ENCODE results near the gene AKAP8.
A peak's percentile ranks its signal among the peaks of the same experiment; 100 is the strongest.
"Not testable (repeated sequence)": the region's sequence is repeated elsewhere in the genome, so short reads cannot be mapped to it uniquely, and the experiment has no call there.

The AKAP8 gene

DNA sequence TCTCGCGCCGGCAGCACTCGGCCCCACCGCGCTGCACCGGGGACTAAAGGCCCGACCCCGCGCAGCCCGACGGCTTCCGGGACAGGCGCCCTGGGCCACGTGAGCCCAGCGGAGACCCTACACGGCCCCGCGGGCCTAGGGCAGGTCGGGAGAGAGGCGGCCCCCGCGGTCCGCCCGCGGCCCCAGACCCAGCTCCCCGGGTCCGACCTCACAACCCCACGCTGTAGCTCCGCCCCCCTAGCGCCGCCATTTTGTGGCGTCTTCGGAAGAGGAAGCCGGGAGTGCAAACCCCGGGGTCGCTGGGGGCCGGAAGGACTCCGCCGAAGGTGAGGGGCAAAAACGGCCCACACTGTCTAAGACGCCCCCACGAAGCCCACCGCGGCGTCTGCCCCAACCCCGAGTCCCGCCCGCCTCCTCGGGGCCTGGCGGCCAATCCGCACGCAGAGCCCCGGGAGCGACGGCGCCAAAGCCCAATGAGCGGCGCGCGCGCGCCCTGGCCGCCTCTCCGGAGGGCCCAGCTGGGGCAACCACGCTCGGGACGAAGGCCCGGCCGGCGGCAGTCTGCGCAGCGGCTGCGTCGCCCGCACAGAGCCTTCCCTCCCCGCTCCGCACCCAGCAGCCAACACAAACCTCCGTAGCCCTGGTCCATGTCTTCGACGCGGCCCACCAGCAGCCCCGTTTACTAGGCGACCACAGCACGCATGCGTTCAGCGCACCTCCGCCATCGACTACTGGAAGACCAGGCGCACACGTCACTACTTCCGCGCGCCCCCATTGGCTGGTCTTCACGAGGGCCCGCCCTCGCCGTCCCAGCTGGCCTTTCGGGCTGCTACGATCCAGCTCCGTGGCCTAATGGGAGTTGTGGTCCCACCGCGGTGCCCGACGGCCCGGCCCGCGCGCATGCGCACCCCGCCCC is at the start of gene AKAP8:
Gene AKAP8, minus strand, starts transcription at position 705 of the 916 bp plus-strand sequence. Its CDS starts 56 bp downstream, at position 649.
- peak; percentile 98 for DNase-seq (ENCODE audit: low spot score)

DNA sequence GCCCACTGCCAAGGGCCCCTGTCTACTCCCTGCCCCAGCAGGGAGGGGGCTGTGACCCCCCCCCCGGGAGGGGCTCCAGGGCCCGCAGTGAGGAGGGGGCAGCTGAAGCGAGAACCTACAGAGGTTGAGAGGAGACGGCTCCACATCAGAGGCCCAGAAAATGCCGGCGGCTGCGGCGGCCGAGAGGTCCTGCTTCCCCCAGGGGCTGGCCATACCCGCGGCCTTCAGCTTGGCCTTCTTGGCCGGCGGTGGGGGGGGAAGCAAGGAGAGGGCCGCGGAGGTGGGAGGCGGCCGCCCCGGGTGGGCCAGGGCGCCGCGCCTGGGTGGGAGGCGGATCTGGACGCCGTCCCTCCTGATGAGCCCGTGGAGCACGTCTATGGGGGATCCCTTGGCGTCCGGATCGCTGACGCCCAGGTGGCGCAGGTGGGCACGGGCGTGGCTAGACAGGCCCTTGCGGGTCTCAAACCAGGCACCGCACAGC is 48.4 kb upstream of the AKAP8 start:
- no peak for DNase-seq (ENCODE audit: low spot score)

DNA sequence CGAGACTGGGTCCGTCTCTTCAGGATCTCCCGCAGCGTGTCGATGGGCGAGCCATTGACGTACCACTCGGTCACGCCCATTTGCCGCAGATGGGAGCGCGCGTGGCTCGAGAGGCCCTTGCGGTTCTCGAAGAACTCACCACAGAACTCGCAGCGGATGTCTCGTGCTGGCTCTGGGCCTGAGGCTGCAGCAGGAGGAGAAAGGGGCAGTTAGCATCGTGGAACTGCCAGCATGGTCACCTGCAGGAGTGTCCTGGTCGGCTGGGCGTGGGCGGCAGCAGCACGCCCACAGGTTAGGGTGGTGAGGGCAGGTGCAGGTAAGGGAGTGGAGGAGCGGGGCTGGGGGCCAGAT is 47.7 kb upstream of the AKAP8 start:
- no peak for DNase-seq (ENCODE audit: low spot score)

DNA sequence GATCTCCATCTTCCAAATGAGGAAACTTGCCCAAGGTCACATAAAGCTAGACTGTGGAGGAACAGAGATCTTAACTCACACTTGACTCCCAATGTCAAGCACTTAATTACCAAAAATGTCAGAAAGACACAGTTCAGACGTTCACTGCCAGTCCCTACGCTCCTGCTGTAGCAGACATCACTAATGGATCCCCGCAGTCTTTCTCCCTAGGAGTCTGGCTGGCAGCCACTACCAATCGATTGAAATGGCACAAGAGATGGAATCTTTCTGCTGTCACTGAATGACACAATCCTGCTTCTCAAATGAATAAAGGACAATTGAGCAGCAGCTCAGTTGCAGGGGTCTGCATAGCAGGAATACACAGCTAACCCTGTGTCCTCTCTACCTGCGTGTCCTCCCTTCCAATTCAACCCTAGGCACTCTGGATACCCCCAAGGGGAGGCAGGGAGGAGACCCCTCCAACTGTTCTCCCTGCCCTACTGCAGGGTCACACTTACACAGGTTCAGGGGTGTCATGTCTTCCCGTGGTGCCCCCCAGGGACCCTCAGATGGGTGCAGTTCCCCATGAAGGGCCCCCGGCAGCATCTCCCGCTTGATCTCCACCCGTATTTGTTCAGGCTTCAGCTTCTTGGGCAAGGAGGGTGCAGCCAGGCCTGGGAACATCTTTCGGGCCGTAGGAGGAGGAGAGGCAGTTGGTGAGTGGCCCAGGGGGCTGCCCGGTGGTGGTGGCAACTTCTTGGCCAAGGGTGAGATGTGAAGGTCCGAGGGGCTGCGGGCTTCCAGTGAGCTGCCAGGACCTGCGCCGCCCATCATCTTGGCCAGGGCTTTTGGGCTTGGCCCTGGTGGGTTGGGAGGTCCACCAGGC is 47.1 kb upstream of the AKAP8 start:
- DNase-seq (ENCODE audit: low spot score) = no peak

DNA sequence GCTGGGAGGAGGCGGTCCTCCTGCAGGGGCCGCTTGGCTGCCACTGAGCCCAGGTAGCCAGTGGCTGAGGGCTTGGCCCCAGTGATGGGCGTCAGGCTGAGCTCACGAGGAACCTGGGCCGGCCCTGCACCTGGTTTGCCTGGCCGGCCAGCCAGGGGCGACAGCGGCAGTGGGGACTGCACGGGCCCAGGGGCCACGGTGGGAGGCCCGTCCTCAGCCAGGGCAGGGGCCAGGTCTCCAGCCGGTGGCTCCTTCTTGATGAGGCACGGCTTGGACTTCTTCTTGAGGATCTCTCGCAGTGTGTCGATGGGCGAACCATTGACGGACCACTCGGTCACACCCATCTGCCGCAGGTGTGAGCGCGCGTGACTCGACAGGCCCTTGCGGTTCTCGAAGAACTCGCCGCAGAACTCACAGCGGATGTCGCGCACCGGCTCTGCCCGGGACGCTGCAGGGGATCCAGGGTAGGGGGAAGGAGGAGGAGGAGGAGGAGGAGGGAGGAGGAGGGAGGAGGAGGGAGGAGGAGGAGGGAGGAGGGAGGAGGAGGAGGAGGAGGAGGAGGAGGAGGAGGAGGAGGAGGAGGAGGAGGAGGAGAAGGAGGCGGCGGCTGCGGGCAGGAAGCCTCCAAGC is 45.8 kb upstream of the AKAP8 start:
- no peak for DNase-seq (ENCODE audit: low spot score)

DNA sequence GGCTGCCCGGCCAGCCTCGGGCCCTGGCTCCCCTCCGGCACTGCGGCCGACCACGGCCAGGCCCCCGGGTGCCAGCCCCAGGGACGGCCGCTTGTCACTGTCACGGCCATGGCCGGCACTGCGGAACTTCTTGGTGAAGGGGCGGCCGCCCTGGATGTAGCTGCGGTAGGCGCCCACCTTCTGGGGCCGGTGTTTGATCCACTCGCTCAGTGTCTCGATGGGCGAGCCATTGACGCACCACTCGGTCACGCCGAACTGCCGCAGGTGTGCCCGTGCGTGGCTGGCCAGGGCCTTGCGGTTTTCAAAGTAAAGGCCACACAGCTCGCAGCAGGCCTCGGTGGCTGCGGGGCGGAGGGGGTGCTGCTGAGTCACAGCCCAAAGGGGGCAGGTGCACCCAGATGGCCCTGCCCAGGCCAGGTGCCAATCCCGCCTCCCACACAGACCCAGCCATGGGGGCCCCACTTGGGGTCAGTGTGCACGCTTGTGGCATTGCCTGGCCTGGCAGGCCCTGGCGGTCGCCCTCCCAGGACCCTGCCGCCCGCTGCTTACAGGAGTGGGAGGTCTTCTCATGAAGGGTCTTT is 45.2 kb upstream of the AKAP8 start:
- no peak for DNase-seq (ENCODE audit: low spot score)

DNA sequence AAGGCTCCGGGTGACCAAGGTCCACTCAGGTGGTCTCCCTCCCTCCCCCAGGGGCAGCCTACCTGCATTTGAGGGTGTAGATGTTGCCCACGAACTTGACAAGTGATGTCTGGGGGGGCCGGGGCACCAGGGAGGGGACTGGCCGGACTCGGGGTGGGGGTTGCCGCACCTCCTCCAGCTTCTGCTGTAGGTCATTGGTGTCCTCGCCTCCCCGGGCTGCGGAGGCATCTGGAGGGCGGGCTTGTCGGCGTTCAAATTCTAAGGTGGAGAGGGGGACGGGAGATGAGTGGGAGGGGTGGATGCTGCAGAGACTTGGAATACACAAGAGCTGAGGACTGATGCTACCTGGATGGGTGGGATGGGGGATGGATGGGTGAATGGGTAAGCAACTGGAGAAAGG is 44.5 kb upstream of the AKAP8 start:
- DNase-seq (ENCODE audit: low spot score) = no peak

DNA sequence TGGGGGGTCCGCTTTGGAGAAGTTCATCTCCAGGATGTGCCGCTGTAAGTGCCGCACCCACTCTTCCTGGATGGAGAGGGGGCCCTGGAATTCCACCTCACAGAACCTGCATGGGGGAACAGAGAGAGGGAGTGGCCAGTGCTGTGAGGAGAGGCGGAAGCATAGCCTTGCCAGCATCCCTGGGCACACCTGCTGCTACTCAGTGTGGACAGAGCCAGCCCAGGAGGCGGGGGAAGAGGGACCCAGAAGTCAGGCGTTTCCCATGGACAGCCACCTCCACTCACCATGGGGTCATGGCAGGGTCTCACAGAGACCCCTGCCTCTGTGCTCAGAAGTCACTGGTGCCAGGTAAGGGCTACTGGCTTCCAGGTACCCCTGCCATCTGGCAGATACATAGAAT is 43.5 kb upstream of the AKAP8 start:
- no peak for DNase-seq (ENCODE audit: low spot score)

DNA sequence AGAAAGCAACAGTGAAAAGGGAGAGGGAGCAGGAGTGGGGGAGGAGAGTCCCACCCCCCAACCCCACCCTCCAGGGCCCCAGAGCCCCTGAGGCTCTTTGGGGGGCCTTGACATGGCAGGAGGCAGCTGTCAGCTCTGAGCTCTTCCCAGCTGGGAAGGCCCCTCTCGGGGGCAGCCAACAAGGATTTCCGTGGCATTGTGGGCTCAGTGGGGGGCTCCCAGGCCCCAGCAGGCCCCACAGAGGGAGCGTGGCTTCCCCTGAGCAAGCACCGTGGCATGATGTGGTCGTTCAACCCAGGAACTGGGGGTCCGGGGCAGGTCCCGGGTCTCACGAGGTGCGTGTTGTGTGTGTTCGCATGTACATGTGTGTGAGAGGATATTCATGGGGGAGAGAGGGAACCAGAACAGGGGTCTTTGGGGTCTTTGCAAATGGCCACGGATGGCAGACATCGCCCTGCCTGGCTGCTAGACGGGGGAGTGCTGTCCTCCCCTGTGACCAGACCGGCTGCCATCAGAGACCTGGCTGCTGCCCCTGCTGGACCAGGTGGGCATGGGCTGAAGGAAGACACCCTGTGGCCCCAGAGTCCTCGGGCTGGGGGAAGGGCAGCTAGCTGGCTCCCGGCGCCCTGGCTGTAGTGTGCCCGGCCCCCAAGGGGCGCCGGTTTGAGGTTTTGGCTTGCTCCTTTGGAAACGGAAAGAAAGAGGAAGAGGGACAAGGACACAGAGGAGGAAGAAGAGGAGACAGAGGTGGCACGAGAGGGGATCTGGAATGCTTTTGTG is 42.9 kb upstream of the AKAP8 start:
- no peak for DNase-seq (ENCODE audit: low spot score)

DNA sequence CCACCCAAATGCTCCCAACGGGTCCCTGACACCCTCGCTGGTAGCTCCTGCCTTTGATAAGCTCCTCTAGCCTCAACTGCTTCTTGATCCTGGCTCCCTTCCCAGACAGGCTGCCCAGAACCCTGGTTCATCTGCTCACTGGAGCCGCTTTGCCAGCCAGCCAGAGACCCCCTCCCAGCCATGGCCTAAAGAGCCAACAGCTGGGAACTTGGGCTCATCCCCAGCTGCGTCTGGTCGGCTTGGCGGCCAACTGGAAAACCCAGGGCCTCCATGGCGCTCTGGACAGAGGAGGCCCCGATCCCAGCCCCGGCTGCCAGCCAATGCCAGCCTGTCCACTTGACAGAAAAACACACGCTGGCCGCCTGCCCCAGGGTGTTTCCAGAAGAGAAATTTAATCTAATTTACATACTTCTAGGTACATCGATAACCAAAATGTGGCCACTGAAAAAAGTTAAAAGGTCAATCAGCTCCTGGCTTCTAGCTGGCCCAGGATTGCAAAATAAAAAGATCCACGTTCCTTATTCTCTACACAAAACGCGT is 42.2 kb upstream of the AKAP8 start:
- DNase-seq (ENCODE audit: low spot score) = no peak

DNA sequence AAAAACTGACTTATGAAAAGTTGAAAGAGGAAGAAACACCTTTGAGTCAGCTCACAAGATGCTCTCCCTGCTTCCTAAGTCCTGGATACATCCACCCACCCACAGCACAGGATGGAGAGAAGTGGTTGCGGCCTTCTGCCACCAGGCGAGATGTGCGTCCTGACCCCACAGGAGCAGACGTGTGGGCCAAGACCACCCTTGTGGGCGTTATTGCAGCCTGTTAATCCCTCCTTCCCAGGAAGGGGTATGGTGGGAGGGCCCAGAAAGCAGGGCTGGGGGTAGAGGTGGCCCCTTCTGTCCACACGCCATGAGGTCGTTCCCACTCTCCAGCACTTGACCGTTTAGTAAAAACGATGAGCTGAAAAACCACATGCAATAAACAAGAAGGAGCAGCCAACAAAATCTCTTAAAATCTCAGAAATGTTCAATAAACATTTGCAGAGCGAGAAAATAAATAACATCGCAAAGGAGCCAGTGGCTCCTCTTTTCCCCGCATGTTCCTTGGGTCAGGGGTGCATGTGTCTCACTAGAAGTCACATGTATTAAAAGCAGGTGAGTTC is 41.6 kb upstream of the AKAP8 start:
- no peak for DNase-seq (ENCODE audit: low spot score)

DNA sequence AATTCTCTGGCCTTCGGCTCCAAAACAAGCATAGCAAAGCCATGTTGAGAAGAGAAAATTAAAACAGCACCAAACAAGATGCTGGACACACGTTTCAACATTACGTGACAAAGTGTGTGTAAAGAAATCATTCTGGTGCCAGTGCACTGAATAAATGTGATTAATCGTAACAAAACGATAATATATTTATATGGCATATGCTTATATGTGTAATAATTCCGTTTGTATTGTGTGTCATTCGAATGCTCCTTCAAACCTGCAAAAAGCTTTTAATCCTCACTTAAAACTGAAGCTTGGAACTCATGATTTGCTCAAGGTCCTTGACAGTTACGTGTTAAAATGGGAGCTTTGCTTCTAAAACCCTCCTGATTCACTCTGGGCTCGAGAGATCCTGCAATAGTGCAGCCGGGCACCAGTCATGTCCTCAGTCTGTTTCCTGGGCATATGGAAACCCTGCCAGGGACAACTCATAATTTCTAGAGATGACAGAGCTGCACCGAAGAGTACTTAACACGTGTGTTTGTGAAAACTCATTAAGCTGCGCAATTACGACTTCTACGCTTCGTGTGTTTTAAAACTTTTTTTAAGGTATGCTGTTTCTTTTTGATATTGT is 39.9 kb upstream of the AKAP8 start:
- no peak for DNase-seq (ENCODE audit: low spot score)

DNA sequence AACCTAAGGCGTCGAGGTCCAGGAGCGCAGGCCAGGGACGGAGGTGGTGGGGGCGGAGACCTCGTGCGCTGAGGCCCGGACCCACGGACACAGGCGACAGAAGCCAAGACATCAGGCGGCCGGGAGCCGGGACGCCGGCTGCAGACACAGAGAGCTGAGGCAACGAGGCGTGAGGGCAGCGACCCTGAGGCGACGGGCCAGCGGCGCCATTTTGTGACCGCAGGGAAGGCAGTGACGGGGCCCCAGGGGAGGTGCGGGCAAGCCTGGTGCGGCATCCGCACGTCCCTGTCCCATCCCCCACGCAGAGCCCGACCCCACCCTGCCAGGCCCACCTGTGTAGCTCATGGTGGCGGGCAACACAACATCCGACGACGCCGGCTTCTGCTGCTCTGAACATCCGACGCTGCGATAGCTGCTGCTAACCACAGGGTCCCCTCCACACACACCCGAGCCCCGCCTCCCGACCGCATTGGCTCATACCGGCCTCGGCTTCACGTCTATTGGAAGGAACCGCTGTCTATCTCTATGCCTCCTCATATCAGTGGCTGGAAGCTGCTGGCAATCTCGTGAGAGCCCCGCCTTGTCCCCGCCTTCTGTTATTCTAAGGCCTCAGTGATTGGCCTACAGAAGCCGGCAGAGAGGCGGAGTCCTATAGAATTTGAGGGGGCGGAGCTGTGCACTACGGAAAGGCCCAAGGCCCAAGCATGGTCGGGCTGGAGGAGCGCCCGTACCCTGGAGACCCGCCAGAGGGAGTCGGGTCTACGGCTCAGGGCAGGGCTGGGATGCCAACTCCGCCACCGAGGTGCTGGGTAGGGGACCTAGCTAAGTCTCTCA is 39.2 kb upstream of the AKAP8 start, which contains the start of gene AKAP8L:
Gene AKAP8L, minus strand, starts transcription at position 410 of the 834 bp plus-strand sequence. Its CDS starts 65 bp downstream, at position 345.
- peak; percentile 100 for DNase-seq (ENCODE audit: low spot score)

DNA sequence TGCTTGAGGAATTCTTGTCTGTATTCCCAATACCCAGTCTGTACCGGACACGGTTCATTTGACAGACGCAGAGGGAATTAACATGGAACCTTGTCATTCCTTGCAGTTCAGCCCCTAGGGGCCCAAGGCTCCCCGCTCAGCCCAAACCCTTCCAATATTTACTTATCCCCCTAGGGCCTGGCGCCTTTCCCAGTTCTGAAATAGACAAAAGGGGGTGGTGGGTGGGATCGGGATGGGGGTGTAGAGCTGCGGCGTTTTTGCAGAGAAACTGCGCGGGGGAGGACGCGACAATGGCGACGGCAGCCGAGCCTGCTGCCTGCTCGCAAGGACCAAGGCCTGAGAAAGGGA is 38.6 kb upstream of the AKAP8 start:
- DNase-seq (ENCODE audit: low spot score) = no peak

DNA sequence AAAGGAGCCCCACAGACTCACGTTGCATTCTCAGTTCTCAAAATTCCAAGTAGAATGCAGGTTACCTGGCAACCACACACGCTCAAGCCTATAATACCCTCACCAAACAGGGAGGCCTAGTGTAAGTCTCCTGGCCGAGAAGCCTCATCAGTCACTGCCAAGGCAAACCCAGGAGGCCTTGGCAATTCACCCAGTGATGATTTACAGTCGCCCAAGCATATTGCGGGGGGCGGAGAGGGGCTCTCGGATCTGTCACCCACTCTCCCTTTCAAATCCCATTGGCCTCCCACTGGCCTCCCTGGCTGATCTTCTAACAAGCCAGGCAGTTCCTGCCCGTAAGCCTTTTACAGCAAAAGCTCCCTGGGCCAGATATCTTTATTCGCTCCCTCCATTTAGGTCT is 38.1 kb upstream of the AKAP8 start:
- no peak for DNase-seq (ENCODE audit: low spot score)

DNA sequence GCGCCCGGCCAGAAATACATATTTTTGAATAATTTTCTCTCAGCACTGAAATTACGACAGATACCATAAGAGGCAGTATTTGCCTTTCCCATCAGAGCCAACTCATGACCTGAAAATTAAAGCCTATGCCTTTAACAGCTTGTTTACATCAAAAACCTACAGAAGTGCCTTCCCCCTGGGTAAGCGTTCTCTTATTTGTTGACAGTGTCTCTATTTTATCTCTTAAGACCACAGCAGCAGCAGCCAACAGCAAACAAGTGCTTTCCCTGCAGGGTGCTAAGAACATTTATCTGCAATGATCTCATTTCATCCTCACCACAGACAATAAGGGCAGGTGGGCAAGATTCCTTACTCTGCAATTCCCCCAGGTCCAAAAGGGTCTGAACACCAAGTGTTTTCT is 33.2 kb upstream of the AKAP8 start:
- DNase-seq (ENCODE audit: low spot score) = no peak

DNA sequence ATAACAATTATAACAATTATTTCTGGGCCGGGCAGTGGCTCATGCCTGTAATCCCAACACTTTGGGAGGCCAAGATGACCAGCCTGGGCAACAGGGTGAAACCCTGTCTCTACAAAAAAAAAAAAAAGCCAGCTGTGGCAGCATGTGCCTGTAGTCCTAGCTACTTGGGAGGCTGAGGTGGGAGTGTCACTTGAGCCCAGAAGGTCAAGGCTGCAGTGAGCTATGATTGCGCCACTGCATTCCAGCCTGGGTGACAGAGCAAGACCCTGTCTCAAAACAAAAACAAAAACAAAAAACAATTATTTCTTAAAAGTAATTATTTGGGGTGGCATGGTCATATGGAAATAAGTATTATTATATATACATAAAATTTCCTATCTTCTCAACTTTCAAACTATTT is 31.8 kb upstream of the AKAP8 start:
- DNase-seq (ENCODE audit: low spot score) = not testable (repeated sequence)

DNA sequence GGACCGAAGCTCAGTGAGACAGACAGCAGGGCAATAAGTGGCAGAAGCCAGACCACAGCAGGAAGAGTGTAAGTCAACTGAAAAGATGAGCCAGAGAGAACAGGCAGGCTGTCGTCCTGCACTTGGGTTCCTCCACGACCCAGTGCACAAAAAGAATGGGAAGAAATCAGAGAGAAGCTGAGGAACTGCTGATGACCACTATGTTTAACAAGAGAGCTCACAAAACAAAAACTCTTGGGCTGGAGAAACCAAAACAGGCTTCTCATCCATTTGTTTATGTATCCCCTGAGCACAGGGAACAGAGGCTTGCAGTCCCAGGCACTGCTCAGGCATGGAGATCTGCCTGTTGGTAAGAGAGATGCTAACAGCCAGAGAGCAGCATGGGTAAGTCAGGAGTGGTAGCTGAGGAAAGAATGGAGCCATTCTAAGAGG is 25.2 kb upstream of the AKAP8 start:
- no peak for DNase-seq (ENCODE audit: low spot score)

DNA sequence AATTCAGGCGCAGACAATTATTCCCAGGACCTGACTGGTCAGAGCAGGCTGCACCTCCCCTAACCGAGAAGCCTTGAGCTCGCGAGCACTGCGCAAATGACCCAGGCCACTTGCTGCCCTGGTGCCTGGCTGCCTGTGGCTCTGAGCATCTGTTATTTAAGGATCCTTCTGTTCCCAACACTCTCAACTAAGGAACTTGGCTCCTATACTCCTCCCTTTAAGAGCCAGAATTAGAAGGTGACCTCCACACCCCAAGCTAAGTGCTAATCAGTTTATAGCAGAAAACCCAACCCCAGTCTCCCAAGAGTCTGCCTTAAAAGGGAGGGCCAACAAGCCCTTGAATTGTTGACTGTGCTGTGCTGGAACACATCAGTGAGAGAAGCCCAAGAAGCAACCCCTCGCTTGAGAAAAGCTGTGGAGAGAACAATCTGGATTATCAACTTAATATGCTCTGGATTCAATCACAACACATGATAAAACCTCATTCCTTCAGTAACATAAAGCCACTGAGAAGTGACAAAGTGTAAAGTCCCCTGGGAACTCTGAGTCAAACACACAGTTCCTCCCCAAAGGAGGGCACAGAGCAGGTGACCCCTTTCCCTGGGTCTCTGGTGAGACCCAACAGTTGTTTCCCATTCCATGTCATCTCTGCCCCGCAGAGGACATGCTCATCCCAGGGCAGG is 24.7 kb upstream of the AKAP8 start:
- no peak for DNase-seq (ENCODE audit: low spot score)
